GM23338 (cell line): ENCODE data around the gene MEI4.

Experiments used
- CREB1 ChIP-seq: fragments of 250-450 bp; sonication (Bioruptor Pico); IDR thresholded peaks from 2 replicates; pipeline ENCODE4 v1.5.0; 2020; ENCODE audit warnings: low read depth, mild to moderate bottlenecking, moderate library complexity
- CTCF ChIP-seq, 2 experiments: fragments of 200-600 bp in 1 of 2; sonication (generic) in 1 of 2; conservative IDR thresholded peaks; 2 replicates each; pipeline versions ENCODE4 v1.5.1 to v1.6.1; 2016 to 2017; ENCODE audit warnings: antibody characterized with exemption in 2 of 2, low read depth in 2 of 2, mild to moderate bottlenecking in 2 of 2, moderate library complexity in 1 of 2
- ETS1 ChIP-seq: IDR thresholded peaks from 2 replicates; pipeline ENCODE4 v1.6.1; 2016; ENCODE audit warnings: antibody characterized with exemption
- EZH2 ChIP-seq: fragments of 200-600 bp; sonication (generic); IDR thresholded peaks from one replicate; pipeline ENCODE4 v1.8.0; 2017; ENCODE audit warnings: antibody characterized with exemption, mild to moderate bottlenecking, low read depth; ENCODE audit not compliant: unreplicated experiment
- POLR2AphosphoS5 ChIP-seq: IDR thresholded peaks from 2 replicates; pipeline ENCODE4 v1.6.1; 2016; ENCODE audit warnings: antibody characterized with exemption, low read depth
- REST ChIP-seq: IDR thresholded peaks from one replicate; pipeline ENCODE4 v1.6.1; 2018; ENCODE audit warnings: antibody characterized with exemption; ENCODE audit not compliant: unreplicated experiment

GRCh38 chr6:77856391-77856790, 203.6 kb downstream of the MEI4 start:
- TF ChIP-seq CTCF (conservative IDR thresholded peaks at IDR 0.05; ENCODE audit: low read depth in 2 of 2): no peak
- TF ChIP-seq POLR2AphosphoS5: no peak
- no peak for TF ChIP-seq ETS1
- TF ChIP-seq REST: no peak
- TF ChIP-seq EZH2: no peak
- TF ChIP-seq CREB1: no peak
